ENCODE measurements around the gene LDB3.

LDB3 gene

GRCh38 chr10:86749854-86750253 lies 81.5 kb downstream of the LDB3 start:
- H3K9me3 ChIP-seq (replicated peaks; ENCODE audit: insufficient read depth, low read length) = no peaks in the 10 kb centered on the region
- no peak for DNase-seq
- H2AFZ ChIP-seq (ENCODE audit: low read length) = no peak overlapping the region
- H3K79me2 ChIP-seq (ENCODE audit: low read length) = no peaks in the 10 kb centered on the region
- no peaks in the 10 kb centered on the region for H4K20me1 ChIP-seq (ENCODE audit: insufficient read depth, low read length)
- H3K9ac ChIP-seq (ENCODE audit: low read length) = no peak overlapping the region
- TF ChIP-seq EZH2 (optimal IDR thresholded peaks at IDR 0.05; ENCODE audit: low read depth, low read length) (no peak), EZH2phosphoT487 (IDR thresholded peaks at IDR 0.05; ENCODE audit: low read length) (no peak), CTCF (IDR thresholded peaks at IDR 0.05; ENCODE audit: low read length) (no peak)
- H3K9me2 ChIP-seq (replicated peaks; ENCODE audit: insufficient read depth, low read length) = no peaks in the 10 kb centered on the region
- H3K27ac ChIP-seq (ENCODE audit: low read length) = no peak overlapping the region
- H3K4me2 ChIP-seq (ENCODE audit: low read depth, low read length) = no peak overlapping the region
- H3K36me3 ChIP-seq (replicated peaks; ENCODE audit: insufficient read depth, low read length) = no peaks in the 10 kb centered on the region
- no peaks in the 10 kb centered on the region for H3K27me3 ChIP-seq (replicated peaks; ENCODE audit: insufficient read depth, low read length)
- no peak overlapping the region for H3K4me3 ChIP-seq (ENCODE audit: low read length)
- H3K4me1 ChIP-seq (ENCODE audit: low read length) = peaks cover 15% of the 10 kb centered on the region
- no peaks in the 10 kb centered on the region for H3F3A ChIP-seq (ENCODE audit: insufficient read depth, low read length)

DNA sequence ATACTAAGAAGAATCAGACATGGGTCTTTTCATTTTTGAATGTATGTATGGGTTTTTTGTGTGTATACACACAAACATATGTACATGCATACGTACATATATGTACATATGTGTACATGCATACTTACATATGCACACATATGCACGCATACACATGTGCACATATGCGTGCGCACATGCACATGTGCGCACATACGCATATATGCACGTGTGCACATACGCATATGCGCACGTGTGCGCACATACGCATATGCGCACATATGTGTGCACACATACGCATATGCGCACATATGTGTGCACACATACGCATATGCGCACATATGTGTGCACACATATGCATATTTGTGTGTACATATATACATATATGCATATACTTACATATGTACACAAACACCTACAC lies 83.2 kb downstream of the LDB3 start:
- no peaks in the 10 kb centered on the region for H3K9me3 ChIP-seq (replicated peaks; ENCODE audit: insufficient read depth, low read length)
- peaks cover 19% of the 10 kb centered on the region for H3K4me1 ChIP-seq (ENCODE audit: low read length)
- no peaks in the 10 kb centered on the region; the same call in 1 of the 2 replicates for H3K27me3 ChIP-seq (replicated peaks; ENCODE audit: insufficient read depth, low read length)
- no peak for TF ChIP-seq EZH2phosphoT487 (IDR thresholded peaks at IDR 0.05; ENCODE audit: low read length)
- TF ChIP-seq EZH2 (optimal IDR thresholded peaks at IDR 0.05; ENCODE audit: low read depth, low read length) = no peak
- TF ChIP-seq CTCF (IDR thresholded peaks at IDR 0.05; ENCODE audit: low read length) = no peak
- no peaks in the 10 kb centered on the region for H3K79me2 ChIP-seq (ENCODE audit: low read length)
- H3K9ac ChIP-seq (ENCODE audit: low read length) = no peak overlapping the region
- H3F3A ChIP-seq (ENCODE audit: insufficient read depth, low read length) = peaks cover 5% of the 10 kb centered on the region; the same call in 1 of the 2 replicates
- no peaks in the 10 kb centered on the region for H3K36me3 ChIP-seq (replicated peaks; ENCODE audit: insufficient read depth, low read length)
- no peak overlapping the region for H3K4me2 ChIP-seq (ENCODE audit: low read depth, low read length)
- no peak for DNase-seq
- H3K4me3 ChIP-seq (ENCODE audit: low read length) = no peak overlapping the region
- no peak overlapping the region for H3K27ac ChIP-seq (ENCODE audit: low read length)
- H4K20me1 ChIP-seq (ENCODE audit: insufficient read depth, low read length) = no peaks in the 10 kb centered on the region
- H2AFZ ChIP-seq (ENCODE audit: low read length) = no peak overlapping the region
- H3K9me2 ChIP-seq (replicated peaks; ENCODE audit: insufficient read depth, low read length) = no peaks in the 10 kb centered on the region

- Histone ChIP-seq H3K9me3 (replicated peaks; ENCODE audit: insufficient read depth, low read length) (no peaks in the 10 kb centered on the region), H3K9me2 (replicated peaks; ENCODE audit: insufficient read depth, low read length) (no peaks in the 10 kb centered on the region), H3K36me3 (replicated peaks; ENCODE audit: insufficient read depth, low read length) (no peaks in the 10 kb centered on the region), H3K27ac (ENCODE audit: low read length) (no peak overlapping the region), H2AFZ (ENCODE audit: low read length) (peak overlapping the region; percentile 29; the same call in 1 of the 2 replicates), H3K4me3 (ENCODE audit: low read length) (no peak overlapping the region), H3K4me1 (ENCODE audit: low read length) (peaks cover 19% of the 10 kb centered on the region), H3K4me2 (ENCODE audit: low read depth, low read length) (0 out of 2 replicates have a peak overlapping the region, but pooled peaks have one; percentile 40), H3K27me3 (replicated peaks; ENCODE audit: insufficient read depth, low read length) (no peaks in the 10 kb centered on the region; the same call in none of the 2 replicates), H3K79me2 (ENCODE audit: low read length) (peaks cover 3% of the 10 kb centered on the region), H3F3A (ENCODE audit: insufficient read depth, low read length) (peaks cover 5% of the 10 kb centered on the region; the same call in 1 of the 2 replicates), H3K9ac (ENCODE audit: low read length) (no peak overlapping the region), H4K20me1 (ENCODE audit: insufficient read depth, low read length) (no peaks in the 10 kb centered on the region)
- TF ChIP-seq EZH2 (optimal IDR thresholded peaks at IDR 0.05; ENCODE audit: low read depth, low read length) (no peak), CTCF (IDR thresholded peaks at IDR 0.05; ENCODE audit: low read length) (no peak), EZH2phosphoT487 (IDR thresholded peaks at IDR 0.05; ENCODE audit: low read length) (no peak)
- DNase-seq = no peak
Observed at GRCh38 chr10:86752311-86752710, 84.0 kb downstream of the LDB3 start.
